ENCODE results near the gene ZFPM1.

Gene ZFPM1

GRCh38 chr16:88435437-88436355 is 17.4 kb upstream of the ZFPM1 start:
- no peak for DNase-seq

GRCh38 chr16:88436796-88437195 is 16.3 kb upstream of the ZFPM1 start:
- DNase-seq, result no peak

GRCh38 chr16:88437367-88437964 is 15.6 kb upstream of the ZFPM1 start:
- DNase-seq, result no peak

- DNase-seq, result no peak
These were observed 14.8 kb upstream of the ZFPM1 start for GRCh38 chr16:88438084-88438870.

- DNase-seq, result no peak
These were observed 14.1 kb upstream of the ZFPM1 start for GRCh38 chr16:88439016-88439415.

GRCh38 chr16:88439706-88440105 is 13.4 kb upstream of the ZFPM1 start:
- no peak for DNase-seq

GRCh38 chr16:88440111-88440510 is 13.0 kb upstream of the ZFPM1 start:
- no peak for DNase-seq

- no peak for DNase-seq
These were observed 12.2 kb upstream of the ZFPM1 start for GRCh38 chr16:88440686-88441405.

- no peak for DNase-seq
These were observed 11.6 kb upstream of the ZFPM1 start for GRCh38 chr16:88441460-88441859.

GRCh38 chr16:88442383-88442726 is 10.7 kb upstream of the ZFPM1 start:
- no peak for DNase-seq

- peak; percentile 28 for DNase-seq
These were observed 10.1 kb upstream of the ZFPM1 start for GRCh38 chr16:88442727-88443576.

GRCh38 chr16:88444826-88445582 is 8.1 kb upstream of the ZFPM1 start:
- no peak for DNase-seq

- DNase-seq, result no peak
These were observed 7.5 kb upstream of the ZFPM1 start for GRCh38 chr16:88445583-88445960.

GRCh38 chr16:88446061-88446460 is 7.0 kb upstream of the ZFPM1 start:
- no peak for DNase-seq

- no peak for DNase-seq
These were observed 6.3 kb upstream of the ZFPM1 start for GRCh38 chr16:88446736-88447135.

GRCh38 chr16:88447881-88448280 is 5.2 kb upstream of the ZFPM1 start:
- no peak for DNase-seq

- no peak for DNase-seq
These were observed 4.4 kb upstream of the ZFPM1 start for GRCh38 chr16:88448461-88449266.

- no peak for DNase-seq
These were observed 3.9 kb upstream of the ZFPM1 start for GRCh38 chr16:88449267-88449561.

GRCh38 chr16:88451586-88452481 is 1.2 kb upstream of the ZFPM1 start:
- no peak for DNase-seq

Data from DMS79 treated with DMSO at 0.1 percent for 48 hours (cell line).